GM19023 (cell line): ENCODE data around the gene ATOX1.
A peak's percentile ranks its signal among the peaks of the same experiment; 100 is the strongest.

Experiments used
- ATAC-seq: cut with Tn5 transposase; IDR thresholded peaks from one replicate; pipeline ENCODE4 v1.9.1; 2021; ENCODE audit warnings: mild to moderate bottlenecking, moderate library complexity; ENCODE audit not compliant: unreplicated experiment

ATOX1 gene

DNA sequence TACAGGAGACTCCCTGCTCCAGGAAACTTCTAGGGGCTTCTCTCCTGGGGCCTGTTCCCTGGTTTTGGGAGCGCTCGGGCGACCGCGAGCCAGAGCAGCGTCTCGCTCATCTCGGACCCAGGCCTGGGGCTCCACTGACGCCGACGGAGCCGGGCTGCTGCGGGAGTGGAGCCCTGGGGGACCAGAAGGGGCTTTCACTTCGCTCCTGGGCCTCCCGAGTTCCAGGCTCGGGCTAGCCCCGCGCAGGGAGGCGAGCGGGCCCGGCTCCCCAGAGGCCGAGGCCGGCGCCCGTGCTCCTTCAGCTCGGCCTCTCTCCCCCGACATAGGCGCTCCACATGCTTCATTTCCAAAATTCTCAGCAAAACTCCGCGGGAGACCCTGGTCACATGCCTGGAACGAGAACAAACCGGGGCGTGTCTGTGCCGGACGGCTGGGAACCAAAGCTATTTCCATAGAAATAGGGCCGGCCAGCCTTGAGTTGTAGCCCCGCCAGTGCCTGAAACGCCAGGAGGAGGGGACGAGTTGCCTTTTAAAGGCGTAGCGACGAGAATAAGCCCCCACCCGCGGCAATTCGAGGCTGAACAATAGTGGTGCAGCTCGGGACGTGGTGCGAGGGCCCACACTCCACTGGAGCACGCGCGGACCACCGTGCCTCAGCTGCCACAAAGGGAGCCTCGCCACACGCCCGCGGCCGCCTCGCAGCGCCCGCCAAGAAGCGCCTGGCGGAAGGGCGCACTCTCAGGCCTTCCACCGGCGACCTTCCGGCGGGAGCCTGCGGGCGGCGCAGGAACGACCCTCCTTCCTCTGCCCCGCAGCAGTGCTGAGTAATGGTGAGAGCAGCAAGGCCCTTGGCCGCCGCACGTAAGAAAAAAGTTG lies 12.2 kb upstream of the ATOX1 start:
- peak; percentile 24 for ATAC-seq

DNA sequence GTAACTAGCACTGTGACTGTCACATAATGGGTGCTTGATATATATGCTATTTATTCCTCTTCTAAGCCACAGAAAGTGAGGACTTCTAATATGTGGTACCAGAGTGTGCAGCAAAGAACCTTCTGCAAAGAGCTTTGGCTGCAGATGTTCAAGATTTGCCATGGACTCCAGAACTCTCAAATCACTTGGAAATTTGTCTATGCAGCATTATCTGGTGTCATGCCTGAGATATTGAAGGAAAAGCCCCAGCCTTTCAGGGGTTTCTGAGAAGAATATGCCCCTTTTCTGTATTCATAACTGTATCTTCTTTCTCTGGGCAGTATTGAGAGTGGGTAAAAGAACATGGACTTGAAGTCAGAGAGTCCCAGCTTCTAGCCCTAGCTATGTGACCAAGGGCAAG lies 8.5 kb upstream of the ATOX1 start:
- no peak for ATAC-seq

DNA sequence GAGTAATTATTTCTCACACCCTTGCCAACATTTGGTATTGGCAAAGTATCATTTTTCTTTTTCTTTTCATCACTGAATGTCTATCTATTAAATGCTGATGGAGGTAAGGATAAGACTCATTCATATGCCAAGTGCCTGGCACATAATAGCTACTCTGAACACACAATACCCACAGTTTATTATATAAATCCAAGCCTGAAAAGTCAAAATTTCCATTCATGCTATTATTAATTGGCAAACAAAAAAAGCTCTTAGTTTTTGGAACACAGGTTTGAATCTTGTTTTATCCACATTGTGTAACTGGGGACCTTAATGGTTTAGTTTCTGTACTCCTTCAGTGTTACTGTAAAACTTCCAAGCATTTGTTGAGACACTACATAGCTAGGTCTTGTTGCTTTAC lies 6.4 kb upstream of the ATOX1 start:
- ATAC-seq, result no peak

DNA sequence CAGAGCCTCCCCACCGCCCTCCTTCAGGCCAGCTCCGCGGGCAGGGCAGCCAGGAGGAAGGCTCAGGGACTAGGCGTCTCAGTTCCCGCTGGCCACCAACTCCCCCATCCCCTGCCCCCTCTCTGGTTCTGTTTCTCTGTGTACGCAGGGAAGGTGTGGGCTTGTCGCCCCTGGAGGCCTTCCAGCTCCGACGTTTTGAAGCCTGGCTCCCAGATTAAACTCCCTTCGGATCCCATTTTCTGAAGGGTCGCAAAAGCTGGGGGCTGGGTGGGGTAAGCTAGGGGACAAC lies 346 bp downstream of the ATOX1 start:
- peak; percentile 29 for ATAC-seq

DNA sequence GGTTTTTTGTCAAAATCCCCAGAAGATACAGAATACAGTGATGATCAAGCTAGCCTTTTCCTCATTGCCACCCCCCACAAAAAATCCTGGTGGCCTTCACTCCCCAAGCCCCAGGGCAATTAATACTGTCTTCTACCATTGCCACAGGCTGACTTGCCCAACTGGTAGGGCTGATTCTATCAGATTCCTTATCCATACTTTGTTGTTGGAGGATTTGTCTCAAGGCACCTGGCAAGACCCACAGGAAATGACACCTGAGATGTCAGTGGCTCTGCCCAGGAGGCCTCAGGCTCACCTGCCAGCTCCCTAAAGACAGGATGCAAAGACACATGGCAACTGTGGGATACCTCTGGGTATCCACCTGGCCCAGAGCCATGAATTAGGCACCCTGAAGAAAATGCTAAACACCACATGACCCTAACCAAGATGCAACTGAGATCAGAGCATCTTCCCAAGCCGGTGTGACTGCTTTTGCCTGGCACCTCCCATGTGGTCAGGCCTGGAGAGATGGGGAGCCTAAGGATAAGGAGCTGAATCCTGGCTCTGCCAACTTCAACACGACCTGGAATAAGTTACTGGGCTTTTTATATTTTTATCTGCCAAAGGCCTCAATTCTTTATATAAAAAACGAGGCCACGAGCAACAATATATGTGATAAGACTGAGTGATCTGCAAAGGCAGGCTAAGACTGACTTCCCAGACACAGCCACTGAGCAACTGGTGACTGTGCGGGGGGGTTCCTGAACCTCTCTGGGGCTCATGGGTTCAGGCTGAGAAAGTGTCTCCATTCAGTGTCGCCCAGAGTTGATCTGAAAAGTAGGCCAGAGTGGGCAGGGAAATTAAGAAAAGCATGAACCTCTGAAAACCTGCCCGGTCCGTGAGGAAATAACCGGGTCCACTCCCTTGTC lies 944 bp downstream of the ATOX1 start:
- peak; percentile 9 for ATAC-seq

DNA sequence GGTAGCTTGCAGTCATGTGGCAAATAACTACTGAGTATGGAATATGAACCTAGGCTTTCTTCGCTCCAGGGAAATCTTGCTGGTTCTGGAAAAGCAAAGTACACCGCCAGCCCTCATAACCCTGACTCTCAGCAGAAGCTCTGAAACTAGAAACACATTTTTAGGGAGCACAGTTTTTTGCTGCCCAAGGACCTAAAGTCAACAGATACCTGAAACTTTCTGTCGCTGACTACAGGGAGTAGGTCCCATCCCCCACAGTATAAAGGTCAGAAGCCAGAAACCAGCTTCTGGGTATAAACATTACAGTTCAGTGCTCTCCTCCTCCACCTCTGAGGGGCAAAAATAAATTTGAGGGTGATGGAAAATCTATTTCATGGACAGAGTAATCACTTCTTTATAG lies 3.0 kb downstream of the ATOX1 start:
- ATAC-seq, result no peak

DNA sequence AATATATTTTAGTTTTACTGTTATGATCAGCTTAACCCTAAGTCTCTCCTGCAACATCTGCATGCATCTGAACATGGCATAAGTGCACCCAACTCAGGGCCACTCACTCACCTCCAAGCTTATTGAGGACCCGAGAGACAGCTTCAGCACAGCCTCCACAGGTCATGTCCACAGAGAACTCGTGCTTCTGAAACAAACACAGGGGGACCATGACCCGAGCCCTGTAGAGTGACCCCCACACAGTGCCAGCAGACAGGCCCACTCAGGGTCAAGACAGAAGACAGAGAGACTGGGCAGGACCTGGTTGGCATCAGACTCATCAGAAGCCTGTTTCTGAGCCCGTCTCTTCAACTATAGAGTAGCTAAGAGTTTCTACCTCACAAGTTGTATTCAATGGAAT lies 6.8 kb downstream of the ATOX1 start:
- ATAC-seq, result no peak

DNA sequence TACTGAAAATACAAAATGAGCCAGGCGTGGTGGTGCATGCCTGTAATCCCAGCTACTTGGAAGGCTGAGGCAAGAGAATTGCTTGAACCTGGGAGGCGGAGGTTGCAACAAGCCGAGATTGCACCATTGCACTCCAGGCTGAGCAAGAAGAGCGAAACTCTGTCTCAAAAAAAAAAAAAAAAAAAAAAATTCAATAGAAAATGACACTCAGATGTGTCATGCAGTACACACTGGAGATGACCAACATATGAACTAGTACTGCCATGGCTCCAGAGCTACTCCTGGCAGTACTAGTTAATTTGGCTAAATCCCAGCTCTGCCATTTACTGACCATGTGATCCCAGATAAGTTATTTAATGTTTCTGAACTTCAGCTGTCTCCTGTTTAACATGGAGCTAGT lies 7.3 kb downstream of the ATOX1 start:
- no peak for ATAC-seq

DNA sequence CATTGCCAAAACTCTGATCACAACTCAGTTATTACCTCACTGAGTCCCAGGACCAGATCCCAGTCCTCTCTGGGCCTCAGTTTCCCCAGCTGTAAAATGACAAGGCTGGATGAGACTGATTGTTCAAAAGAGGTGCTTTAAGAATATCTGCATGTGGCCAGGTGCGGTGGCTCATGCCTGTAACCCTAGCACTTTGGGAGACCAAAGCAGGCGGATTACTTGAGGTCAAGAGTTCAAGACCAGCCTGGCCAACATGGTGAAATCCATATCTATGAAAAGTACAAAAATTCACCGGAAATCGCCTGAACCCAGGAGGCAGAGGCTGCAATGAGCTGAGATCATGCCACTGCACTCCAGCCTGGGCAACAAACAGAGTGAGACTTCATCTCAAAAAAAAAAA lies 8.3 kb downstream of the ATOX1 start:
- ATAC-seq, result no peak

DNA sequence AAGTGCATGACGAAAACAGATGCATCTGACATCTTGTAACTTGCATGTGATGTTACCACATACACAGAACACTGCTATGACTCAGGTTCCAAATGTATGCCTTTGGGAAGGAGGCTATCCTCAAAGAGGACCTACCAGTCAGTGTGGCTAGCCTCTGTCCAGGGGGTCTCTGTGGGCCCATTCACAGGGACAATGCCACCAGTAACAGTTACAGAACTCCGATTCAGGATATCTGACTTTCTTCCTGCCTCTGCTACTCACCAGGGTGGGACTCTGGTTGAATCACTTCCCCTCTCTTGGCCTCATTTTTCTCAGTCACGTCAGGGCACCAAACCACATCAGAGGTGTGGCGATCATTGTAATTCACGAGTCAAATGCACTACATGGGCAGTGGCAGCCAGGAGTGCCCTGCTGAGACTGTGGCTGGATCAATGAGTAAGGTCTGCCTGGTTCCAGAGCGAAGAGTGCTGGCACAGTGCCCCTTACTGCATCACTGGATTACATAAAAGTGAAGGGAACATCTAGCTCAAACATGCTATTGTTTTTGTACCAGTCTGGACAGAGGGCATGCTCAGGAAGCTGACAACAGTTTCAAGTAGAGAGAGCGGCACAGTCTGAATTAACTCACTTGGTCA lies 13.2 kb downstream of the ATOX1 start:
- ATAC-seq, result no peak

DNA sequence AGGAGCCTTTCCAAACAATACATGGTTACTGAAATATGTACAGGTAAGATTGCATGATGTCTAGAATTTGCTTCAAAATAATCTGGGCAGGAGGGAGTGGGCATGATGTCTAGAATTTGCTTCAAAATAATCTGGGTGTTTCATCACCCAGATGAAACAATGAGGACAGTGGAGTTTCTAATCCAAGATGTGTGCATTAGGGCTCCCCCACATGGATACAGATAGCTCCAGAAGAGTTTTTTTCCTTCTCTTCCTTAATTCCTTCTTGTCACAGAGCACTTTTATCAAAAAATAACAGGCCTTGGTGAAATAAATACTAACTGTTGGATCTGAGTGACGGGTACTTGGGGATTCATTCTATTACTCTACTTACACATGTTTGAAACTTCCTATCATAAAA lies 14.9 kb downstream of the ATOX1 start:
- no peak for ATAC-seq

DNA sequence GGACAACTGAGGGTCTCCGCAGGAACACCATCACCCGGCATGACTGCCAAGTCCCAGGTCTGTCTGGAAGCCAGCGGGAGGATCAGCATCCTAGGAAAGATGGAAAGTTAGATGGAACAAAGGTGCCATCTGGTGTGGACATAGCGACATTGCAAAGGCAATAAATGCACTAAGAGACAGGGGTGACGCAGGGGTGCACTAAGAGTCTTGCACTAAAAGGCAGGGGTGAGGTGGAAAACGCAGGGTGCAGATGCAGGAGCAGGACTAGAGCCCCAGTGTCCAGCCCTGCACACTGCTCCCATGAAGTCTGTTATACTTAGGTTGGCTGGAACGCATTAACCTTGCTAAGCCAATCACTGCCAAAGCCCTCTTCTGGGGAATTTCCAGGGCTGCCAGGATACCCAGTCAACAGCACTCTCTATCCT lies 15.5 kb downstream of the ATOX1 start:
- ATAC-seq, result no peak

DNA sequence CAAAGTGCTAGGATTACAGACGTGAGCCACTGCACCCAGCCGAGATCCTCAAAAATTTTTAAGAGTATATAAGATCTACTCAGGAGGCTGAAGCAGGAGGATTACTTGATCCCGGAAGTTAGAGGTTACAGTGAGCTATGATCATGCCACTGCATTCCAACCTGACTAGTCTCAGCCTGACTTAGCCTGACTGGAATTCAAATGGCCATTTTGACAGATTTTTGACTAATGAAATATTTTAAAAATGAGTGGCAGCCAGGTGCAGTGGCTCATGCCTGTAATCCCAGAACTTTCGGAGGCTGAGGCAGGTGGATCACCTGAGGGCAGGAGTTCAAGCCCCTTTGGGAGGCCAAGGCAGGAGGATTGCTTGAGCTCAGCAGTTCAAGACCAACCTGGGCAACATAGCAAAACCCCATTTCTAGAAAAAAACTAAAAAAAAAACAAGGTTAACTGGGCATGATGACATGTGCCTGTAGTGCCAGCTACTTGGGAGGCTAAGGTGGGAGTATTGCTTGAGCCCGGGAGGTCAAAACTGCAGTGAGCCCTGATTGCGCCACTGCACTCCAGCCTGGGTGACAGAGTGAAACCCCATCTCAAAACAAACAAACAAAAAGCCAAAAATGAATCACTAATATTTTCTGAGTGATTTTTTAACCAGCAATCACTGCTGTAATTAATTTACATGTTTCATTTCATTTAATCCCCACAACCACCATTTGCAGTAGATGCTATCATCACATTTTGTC lies 16.6 kb downstream of the ATOX1 start:
- ATAC-seq, result no peak

DNA sequence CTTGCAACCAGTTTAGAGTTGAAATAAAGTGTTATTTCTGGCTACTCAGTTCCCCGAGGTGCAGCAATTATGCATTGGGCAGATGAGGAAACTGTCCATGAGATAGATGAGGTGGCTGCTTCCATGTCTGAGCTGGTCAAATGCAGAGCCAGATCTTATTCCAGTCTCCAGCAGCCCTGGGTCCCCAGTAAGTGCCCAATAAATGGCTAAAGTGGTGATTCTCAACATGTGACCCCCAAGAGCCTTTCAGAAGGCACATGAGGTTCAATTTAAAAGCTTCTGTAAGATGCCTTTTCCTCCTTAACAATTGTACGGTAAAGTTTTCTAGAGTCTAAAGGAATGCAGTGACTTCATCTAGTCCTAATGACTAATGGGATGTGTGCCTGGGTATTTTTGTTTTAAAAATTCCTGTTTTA lies 17.5 kb downstream of the ATOX1 start:
- peak; percentile 6 for ATAC-seq

DNA sequence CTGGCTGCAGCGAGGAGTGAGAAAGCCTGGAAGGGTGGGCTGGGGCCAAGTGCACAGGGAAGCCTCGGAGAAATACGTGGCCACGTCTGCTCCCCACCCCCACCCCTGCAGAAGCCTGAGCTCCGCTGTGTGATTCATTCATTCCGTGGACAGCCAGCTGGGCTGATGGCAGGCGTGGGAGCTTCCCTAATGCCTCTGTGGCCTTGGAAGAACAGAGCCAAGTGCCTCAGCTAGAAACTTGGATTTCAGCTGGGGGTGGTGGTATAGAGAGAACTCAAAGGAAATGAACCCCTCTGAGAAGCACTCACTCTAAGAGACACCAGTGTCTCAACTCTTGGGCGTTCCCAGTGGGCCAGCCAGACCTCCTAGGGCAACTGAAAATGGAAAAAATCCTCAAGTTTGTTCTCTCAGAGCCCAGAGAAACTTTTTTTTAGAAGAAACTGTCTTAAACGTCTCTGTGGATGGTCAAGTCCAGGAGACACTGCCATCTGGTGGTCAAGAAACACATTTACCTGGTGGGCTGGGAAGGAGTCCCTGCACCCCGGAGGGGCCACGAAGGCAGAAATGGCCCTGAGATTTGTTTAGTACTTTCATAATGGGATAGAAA lies 18.0 kb downstream of the ATOX1 start:
- ATAC-seq, result peak; percentile 62

DNA sequence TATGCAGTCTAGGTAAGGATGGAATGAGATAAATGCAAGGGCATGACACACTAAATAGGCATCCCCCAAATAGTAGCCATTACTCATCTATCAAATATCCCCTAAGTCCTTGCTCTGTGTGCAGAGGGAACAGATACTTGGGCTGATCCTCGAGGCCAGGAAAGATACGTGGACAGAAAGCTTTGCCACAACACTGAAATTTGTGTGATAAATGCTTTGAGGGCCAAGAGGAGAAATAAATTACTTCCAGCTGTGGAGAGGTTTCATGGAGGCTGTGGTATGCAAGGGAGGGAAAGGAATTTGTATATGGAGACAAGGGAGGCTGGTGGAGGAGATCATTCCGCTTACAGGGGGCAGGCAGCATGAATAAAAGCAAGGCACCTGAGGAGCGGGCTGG lies 18.5 kb downstream of the ATOX1 start:
- ATAC-seq, result no peak

DNA sequence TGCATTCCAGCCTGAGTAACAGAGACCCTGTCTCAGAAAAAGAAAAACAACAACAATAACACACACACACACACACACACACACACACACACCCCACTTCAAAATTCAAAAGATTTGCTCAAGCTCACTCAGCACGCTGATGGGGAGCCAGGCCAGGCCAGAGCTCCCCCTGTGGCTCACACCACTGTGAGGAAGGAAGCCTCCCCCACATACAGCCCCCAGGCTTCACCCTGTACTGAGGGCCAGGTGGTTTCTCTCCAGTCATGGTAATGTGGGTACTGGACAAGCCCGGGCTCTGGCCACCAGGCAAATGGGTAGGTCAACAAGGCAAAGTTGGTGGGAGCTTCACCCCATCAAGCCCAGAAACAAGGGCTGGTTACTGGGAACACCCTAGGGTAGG lies 19.0 kb downstream of the ATOX1 start:
- no peak for ATAC-seq

DNA sequence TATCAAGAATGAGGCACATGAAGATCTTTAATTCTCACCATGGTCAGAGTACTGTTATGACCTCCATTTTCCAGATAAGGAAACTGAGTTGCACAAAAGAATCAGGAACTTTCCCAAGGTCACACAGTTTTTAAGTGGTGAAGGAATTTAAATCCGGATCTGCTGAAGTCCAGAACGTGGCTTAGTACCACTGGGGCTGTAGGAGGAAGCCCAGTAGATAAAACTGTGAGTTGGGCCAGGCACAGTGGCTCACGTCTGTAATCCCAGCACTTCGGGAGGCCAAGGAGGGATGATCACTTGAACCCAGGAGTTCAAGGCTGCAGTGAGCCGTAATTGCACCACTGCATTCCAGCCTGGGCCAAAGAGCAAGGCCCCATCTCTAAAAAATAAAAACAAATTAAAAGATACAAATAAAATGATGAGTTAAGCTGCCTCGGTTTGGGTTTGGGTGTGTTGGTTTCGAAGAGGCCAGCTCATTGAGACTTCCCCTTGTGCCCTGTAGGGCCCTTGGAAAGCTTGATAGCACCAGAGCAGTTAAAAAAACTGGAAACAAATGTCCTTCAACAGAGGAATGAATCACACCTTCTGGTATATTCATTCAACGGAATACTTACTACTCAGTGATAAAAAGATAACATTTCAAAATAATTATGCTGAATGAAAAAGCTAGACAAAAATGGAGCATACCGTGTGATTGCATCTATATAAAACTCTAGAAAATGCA lies 20.1 kb downstream of the ATOX1 start:
- ATAC-seq, result no peak

DNA sequence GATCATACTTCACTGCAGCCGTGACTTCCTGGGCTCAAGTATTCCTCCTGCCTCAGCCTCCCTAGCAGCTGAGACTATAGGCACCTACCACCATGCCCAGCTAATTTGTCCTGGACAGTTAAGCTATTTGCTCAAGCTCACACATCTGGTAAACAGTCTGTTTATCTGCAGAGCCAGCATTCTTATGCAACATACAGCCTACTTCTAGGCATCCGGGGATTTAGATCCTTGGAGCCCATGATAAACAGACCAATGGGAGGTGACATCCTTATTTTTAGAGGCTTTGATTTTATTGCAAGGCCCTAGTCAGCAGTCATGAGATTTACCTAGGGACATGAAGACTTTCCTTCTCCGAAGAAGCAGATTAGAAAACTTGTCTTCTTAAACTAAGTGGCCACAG lies 21.0 kb downstream of the ATOX1 start:
- no peak for ATAC-seq

DNA sequence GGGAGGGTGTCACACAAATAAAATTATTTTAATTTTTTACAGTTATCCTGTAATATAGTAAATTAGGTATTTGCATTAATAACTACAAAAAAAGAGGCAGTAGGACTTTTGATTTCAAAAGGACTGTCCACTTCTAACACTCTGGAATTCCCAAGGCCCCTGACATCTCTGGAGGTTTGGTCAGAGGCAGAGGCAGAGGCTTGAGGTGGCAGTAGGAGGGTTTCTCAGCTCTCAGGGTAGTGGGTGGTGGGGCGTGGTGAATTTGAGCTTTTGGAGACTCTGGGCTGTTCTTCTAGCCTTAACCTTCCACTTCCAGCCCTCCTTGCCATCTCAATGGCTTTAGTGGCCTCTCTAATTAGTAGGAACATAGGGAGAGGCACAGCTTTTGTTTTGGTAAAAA lies 22.8 kb downstream of the ATOX1 start:
- ATAC-seq, result no peak
